BLaER1 (cell line): ENCODE results near the gene ASNS.
"Not testable (repeated sequence)": the region's sequence is repeated elsewhere in the genome, so short reads cannot be mapped to it uniquely, and the experiment has no call there.

Experiments
- H3K27ac ChIP-seq: shearing (Covaris generic); formaldehyde crosslinking; 2 replicates; pipeline ENCODE4 v1.8.1; 2022
- H3K27me3 ChIP-seq: shearing (Covaris generic); formaldehyde crosslinking; 2 replicates; pipeline ENCODE4 v1.8.1; 2022
- H3K36me3 ChIP-seq: shearing (Covaris generic); formaldehyde crosslinking; 2 replicates; pipeline ENCODE4 v1.8.1; 2022
- H3K4me1 ChIP-seq: shearing (Covaris generic); formaldehyde crosslinking; 2 replicates; pipeline ENCODE4 v1.8.1; 2022
- H3K4me2 ChIP-seq: shearing (Covaris generic); formaldehyde crosslinking; 2 replicates; pipeline ENCODE4 v1.8.1; 2022
- H3K4me3 ChIP-seq: shearing (Covaris generic); formaldehyde crosslinking; 2 replicates; pipeline ENCODE4 v1.8.1; 2022
- H3K9ac ChIP-seq: shearing (Covaris generic); formaldehyde crosslinking; 2 replicates; pipeline ENCODE4 v1.8.1; 2022
- H3K9me3 ChIP-seq: shearing (Covaris generic); formaldehyde crosslinking; 2 replicates; pipeline ENCODE4 v1.8.1; 2022
- H4K20me1 ChIP-seq: shearing (Covaris generic); formaldehyde crosslinking; 2 replicates; pipeline ENCODE4 v1.8.1; 2022
- Cebpa-rat ChIP-seq: shearing (Covaris generic); IDR thresholded peaks from 2 replicates; pipeline ENCODE4 v1.8.1; 2022

The ASNS gene

GRCh38 chr7:97868314-97868713 is 3.9 kb downstream of the ASNS start:
- no peak overlapping the region for H3K27ac ChIP-seq

DNA sequence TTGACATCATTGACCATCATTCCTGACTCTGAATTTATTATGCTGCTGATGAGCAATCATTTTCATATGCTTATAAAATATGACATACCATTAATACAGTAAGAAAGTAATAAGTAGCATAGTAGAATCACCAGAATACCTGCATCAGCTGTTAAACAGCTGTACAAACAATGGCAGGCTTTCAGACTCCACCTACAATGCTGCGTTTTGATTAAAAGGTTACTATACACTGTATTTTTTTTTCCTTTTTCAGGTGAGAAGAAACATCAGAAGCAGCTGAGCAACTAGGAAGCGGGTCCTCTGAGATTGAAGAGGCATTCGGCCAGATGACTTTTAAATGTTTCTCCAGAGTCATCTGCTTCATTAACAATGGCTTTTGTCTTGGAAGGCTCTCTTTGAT is 7.1 kb downstream of the ASNS start:
- Histone ChIP-seq H3K4me1 (no peaks in the 10 kb centered on the region), H3K27me3 (no peaks in the 10 kb centered on the region), H3K4me2 (no peak overlapping the region), H3K9ac (no peak overlapping the region), H3K4me3 (no peak overlapping the region), H3K9me3 (no peaks in the 10 kb centered on the region), H3K27ac (no peak overlapping the region), H3K36me3 (peaks cover 79% of the 10 kb centered on the region), H4K20me1 (peaks cover 10% of the 10 kb centered on the region; the same call in 1 of the 2 replicates)
- TF ChIP-seq Cebpa-rat, result no peak

More at GRCh38 chr7:97868314-97868713, 3.9 kb downstream of the ASNS start:
- Histone ChIP-seq H3K27me3 (no peaks in the 10 kb centered on the region), H3K9ac (no peak overlapping the region), H3K4me2 (no peak overlapping the region), H3K4me1 (peaks cover 19% of the 10 kb centered on the region), H3K36me3 (peaks cover 59% of the 10 kb centered on the region), H4K20me1 (peaks cover 11% of the 10 kb centered on the region; the same call in 1 of the 2 replicates), H3K9me3 (no peaks in the 10 kb centered on the region), H3K4me3 (no peak overlapping the region)
- no peak for TF ChIP-seq Cebpa-rat

DNA sequence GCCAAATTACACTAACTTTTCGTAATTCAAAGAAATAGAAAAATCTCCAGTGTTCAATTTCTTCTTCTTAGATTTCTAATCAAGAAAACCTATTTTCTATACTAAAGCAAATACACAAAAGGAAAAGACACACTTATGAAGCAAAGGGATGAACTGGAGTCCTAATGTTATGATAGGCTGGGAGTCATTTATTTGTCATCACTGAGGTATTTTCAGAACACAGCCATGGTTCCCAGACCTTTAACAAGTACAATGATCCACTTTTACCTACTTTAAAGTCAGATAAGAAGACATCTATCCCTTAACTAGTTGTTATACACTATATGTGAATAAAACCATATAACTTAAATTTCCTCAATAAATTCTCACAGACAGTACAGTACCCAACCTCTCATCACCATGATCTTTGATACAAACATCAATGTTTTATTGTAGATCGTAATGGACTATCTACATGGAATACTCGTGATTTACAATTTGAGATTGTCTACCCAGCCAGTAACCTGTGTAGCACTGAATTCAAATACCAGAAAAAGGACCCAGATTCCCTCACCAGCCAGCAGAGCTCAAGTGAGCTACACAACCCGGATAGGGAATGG is 12.5 kb downstream of the ASNS start:
- H3K4me3 ChIP-seq, result no peak overlapping the region
- no peak overlapping the region for H3K9ac ChIP-seq
- H3K4me2 ChIP-seq, result no peak overlapping the region
- H3K4me1 ChIP-seq, result no peaks in the 10 kb centered on the region
- H3K9me3 ChIP-seq, result no peaks in the 10 kb centered on the region
- TF ChIP-seq Cebpa-rat, result no peak
- no peak overlapping the region for H3K27ac ChIP-seq
- peaks cover 78% of the 10 kb centered on the region for H3K36me3 ChIP-seq
- H3K27me3 ChIP-seq, result no peaks in the 10 kb centered on the region
- no peaks in the 10 kb centered on the region for H4K20me1 ChIP-seq

GRCh38 chr7:97858221-97858620 is 14.0 kb downstream of the ASNS start:
- no peak for TF ChIP-seq Cebpa-rat
- Histone ChIP-seq H3K9me3 (no peaks in the 10 kb centered on the region), H4K20me1 (no peaks in the 10 kb centered on the region), H3K27ac (no peak overlapping the region), H3K36me3 (peaks cover 78% of the 10 kb centered on the region), H3K27me3 (no peaks in the 10 kb centered on the region), H3K9ac (no peak overlapping the region), H3K4me2 (no peak overlapping the region), H3K4me1 (no peaks in the 10 kb centered on the region), H3K4me3 (no peak overlapping the region)

- no peaks in the 10 kb centered on the region for H3K9me3 ChIP-seq
- H3K4me3 ChIP-seq, result no peak overlapping the region
- no peak overlapping the region for H3K27ac ChIP-seq
- H3K9ac ChIP-seq, result no peak overlapping the region
- H3K36me3 ChIP-seq, result peaks cover 78% of the 10 kb centered on the region
- H4K20me1 ChIP-seq, result no peaks in the 10 kb centered on the region
- no peak for TF ChIP-seq Cebpa-rat
- no peak overlapping the region for H3K4me2 ChIP-seq
- no peaks in the 10 kb centered on the region for H3K27me3 ChIP-seq
- no peaks in the 10 kb centered on the region for H3K4me1 ChIP-seq
These were observed 14.7 kb downstream of the ASNS start for GRCh38 chr7:97857544-97857943.

GRCh38 chr7:97851683-97852082 is 20.5 kb downstream of the ASNS start:
- no peak overlapping the region for H3K9ac ChIP-seq
- no peak for TF ChIP-seq Cebpa-rat
- H3K4me1 ChIP-seq, result peaks cover 7% of the 10 kb centered on the region
- H3K9me3 ChIP-seq, result 0 out of 2 replicates have a peak, but pooled peaks cover 7% of the 10 kb centered on the region
- peaks cover 52% of the 10 kb centered on the region for H3K36me3 ChIP-seq
- H4K20me1 ChIP-seq, result no peaks in the 10 kb centered on the region
- no peak overlapping the region for H3K4me2 ChIP-seq
- no peak overlapping the region for H3K4me3 ChIP-seq
- no peak overlapping the region for H3K27ac ChIP-seq
- H3K27me3 ChIP-seq, result no peaks in the 10 kb centered on the region

DNA sequence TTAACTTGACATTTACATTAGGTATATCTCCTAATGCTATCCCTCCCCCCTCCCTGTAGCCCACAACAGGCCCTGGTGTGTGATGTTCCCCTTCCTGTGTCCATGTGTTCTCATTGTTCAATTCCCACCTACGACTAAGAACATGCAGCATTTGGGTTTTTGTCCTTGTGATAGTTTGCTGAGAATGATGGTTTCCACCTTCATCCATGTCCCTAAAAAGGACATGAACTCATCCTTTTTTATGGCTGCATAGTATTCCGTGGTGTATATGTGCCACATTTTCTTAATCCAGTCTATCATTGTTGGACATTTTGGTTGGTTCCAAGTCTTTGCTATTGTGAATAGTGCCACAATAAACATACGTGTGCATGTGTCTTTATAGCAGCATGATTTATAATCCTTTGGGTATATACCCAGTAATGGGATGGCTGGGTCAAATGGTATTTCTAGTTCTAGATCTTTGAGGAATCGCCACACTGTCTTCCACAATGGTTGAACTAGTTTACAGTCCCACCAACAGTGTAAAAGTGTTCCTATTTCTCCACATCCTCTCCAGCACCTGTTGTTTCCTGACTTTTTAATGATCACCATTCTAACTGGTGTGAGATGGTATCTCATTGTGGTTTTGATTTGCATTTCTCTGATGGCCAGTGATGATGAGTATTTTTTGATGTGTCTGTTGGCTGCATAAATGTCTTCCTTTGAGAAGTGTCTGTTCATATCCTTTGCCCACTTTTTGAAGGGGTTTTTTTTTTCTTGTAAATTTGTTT is 21.8 kb downstream of the ASNS start:
- not testable (repeated sequence) for H4K20me1 ChIP-seq, H3K4me2 ChIP-seq, H3K27ac ChIP-seq, H3K9me3 ChIP-seq, H3K4me3 ChIP-seq, H3K4me1 ChIP-seq, H3K27me3 ChIP-seq, H3K9ac ChIP-seq
- peaks cover 41% of the 10 kb centered on the region for H3K36me3 ChIP-seq

DNA sequence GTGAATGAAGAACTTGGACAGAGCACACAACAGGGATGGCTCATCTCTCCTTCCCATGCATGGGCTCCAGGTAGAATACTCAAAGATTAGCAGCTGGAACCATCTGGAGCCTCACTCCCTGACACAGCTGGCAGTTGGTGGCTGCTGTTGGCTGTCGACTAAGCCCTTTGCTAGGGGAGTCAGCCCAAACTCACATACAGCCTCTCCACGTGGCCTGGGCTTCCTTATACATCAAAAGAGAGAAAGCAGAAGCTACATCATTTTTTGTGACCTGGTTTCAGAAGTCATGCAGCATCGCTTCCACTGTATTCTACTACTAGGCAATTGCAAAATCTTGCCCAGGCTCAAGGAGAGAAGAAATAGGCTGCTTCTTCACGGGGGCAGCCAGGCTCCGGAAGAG is 24.4 kb downstream of the ASNS start:
- Histone ChIP-seq H3K27me3 (no peaks in the 10 kb centered on the region), H3K36me3 (peaks cover 16% of the 10 kb centered on the region), H3K27ac (no peak overlapping the region), H3K4me3 (no peak overlapping the region), H3K9me3 (peaks cover 13% of the 10 kb centered on the region), H4K20me1 (no peaks in the 10 kb centered on the region), H3K9ac (no peak overlapping the region), H3K4me2 (no peak overlapping the region), H3K4me1 (peaks cover 7% of the 10 kb centered on the region)
- no peak for TF ChIP-seq Cebpa-rat

DNA sequence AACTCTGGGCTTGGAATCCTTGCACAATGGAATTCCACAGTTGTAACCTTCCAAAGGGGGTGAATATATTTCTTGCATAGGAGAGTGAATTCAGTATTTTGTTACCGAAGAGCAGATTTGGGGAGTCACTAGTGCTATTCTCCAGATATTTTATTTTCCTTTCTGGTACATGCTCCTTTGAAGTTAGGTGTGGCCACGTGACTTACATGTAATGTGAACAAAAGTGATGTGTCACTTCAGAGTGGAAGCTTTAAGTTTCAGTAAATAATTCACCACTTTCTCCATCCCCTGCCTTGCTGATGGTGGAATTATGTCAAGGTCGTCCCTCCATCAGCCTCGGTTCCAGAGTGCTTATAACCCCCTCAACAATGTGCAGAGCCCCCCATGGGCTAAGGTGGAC is 25.3 kb downstream of the ASNS start:
- H3K4me2 ChIP-seq, result no peak overlapping the region
- peaks cover 22% of the 10 kb centered on the region for H3K9me3 ChIP-seq
- no peak overlapping the region for H3K27ac ChIP-seq
- no peak for TF ChIP-seq Cebpa-rat
- no peaks in the 10 kb centered on the region for H4K20me1 ChIP-seq
- H3K4me1 ChIP-seq, result peaks cover 7% of the 10 kb centered on the region
- no peak overlapping the region for H3K4me3 ChIP-seq
- H3K36me3 ChIP-seq, result peaks cover 8% of the 10 kb centered on the region
- no peaks in the 10 kb centered on the region for H3K27me3 ChIP-seq
- H3K9ac ChIP-seq, result no peak overlapping the region

- no peaks in the 10 kb centered on the region for H3K36me3 ChIP-seq
- TF ChIP-seq Cebpa-rat, result no peak
- no peaks in the 10 kb centered on the region for H4K20me1 ChIP-seq
These were observed 26.5 kb downstream of the ASNS start for GRCh38 chr7:97845622-97846203.

More at GRCh38 chr7:97845622-97846203, 26.5 kb downstream of the ASNS start:
- H3K9me3 ChIP-seq, result peaks cover 16% of the 10 kb centered on the region
- H3K4me2 ChIP-seq, result no peak overlapping the region
- H3K27ac ChIP-seq, result no peak overlapping the region
- H3K4me3 ChIP-seq, result no peak overlapping the region
- no peak overlapping the region for H3K9ac ChIP-seq
- H3K4me1 ChIP-seq, result peaks cover 7% of the 10 kb centered on the region
- no peaks in the 10 kb centered on the region for H3K27me3 ChIP-seq
